Measurements from ENCODE around the gene HPRT1. TPM values are rescaled to one million over a fixed set of nuclear protein-coding genes. Genes with fewer than 3 reads are reported as not detected.
A peak's percentile ranks its signal among the peaks of the same experiment; 100 is the strongest.

Gene HPRT1
- total RNA-seq, 4 donors from 2014 or later, result 11.6 to 19.4 (median 17.6) TPM

DNA sequence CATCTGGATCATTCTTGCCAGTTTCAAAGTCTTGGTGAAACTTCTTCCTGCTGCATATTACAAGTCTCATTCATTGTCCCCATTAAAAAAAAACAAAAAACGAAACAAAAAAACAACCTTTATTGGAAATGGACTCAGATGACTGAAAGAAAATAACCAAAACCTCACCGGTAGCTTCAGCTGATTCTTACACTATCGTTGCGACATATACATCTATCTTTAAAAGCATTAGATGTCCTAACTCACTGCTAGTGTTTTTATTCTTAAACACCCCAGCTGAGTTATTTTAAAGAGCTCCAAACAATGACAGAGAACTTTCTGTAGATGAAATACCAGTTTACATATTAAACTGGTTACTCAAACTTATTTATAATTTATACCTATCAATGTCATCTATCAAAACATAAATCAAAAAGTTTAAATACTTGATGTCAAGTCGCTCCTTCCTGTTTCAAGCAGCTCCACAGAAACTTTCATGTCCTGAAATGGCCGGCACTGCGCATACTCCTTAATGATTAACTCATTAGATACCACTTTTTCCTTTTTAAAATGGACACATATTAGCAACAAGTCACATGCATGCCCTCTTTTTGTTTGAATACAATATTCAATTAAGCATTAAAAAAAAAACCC is 87.2 kb downstream of the HPRT1 start:
- Histone ChIP-seq H3K36me3 (no peaks in the 10 kb centered on the region), H3K27ac (no peak overlapping the region), H3K9me3 (no peaks in the 10 kb centered on the region), H3K4me3 (no peak overlapping the region), H3K4me1 (peaks cover 0 to 7% (median 0%) of the 10 kb centered on the region in 4 donors), H3K27me3 (peaks cover 0 to 8% of the 10 kb centered on the region in 2 donors)
- TF ChIP-seq CTCF (IDR thresholded peaks at IDR 0.05), result no peak
- TF ChIP-seq POLR2A (IDR thresholded peaks at IDR 0.05), result no peak
- no peak for DNase-seq

DNA sequence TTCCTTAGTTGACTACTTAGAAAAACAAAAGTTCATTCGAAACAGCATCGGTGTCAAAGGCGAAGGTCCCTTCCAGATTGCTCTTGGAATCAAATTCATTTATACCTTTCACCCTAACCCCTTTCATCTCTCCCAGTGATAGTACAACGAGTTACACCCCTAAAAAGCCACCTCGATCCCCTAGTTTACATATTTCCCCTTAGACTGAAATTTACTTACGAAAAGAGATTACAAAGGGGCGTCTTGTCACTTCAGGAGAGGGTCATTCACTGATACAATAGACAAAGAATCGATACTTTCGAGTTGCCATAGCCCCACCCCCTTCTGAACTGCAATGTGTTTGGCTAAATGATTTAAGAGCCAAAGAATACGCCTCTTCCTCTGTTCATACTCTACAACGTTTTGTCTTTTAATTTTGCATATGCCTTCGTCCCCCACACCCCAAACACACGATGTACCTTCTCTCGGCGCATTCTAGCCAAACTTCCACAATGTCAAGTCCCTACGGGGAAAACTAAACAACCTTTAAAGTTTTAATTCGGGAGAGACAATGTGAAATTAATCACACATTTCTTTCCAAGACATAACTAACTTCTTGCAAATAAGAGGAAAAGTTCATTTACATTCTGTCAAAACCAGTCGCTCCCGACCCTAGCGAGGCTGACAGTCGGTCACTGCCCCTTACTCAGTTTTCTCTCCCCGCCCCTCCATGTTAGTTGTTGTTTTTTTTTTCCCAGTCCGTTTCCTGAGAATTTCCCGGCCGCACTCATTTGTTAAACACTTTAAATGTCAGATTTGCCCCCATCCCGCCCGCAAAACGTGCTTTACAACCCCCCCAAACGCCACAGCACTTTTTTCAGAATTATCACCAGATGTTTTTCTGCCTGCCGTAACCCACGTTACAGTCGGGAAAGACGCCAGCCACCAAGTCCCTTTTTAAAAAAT is 88.6 kb downstream of the HPRT1 start:
- Histone ChIP-seq H3K27me3 (peaks cover 0 to 8% of the 10 kb centered on the region in 2 donors), H3K36me3 (no peaks in the 10 kb centered on the region), H3K4me3 (peak overlapping the region; percentile 14 to 57 (median 42)), H3K9me3 (no peaks in the 10 kb centered on the region), H3K4me1 (peaks cover 0 to 7% (median 0%) of the 10 kb centered on the region in 4 donors), H3K27ac (peak overlapping the region in 1 of 4 donors; percentile 66)
- no peak for TF ChIP-seq CTCF (IDR thresholded peaks at IDR 0.05)
- no peak for TF ChIP-seq POLR2A (IDR thresholded peaks at IDR 0.05)
- no peak for DNase-seq

Small RNA genes lying within 50 kb of the gene (small RNA-seq; reads per million reads assigned to genes)
- gene AC004383.1 (0 reads per million in 2 donors), gene MIR450A1 (0 reads per million in 2 donors), gene MIR450A2 (0 reads per million in 2 donors), gene MIR450B (0 reads per million in 2 donors), gene MIR503 (0 to 0.57 reads per million in 2 donors), gene MIR542 (0 to 1.7 reads per million in 2 donors)

Other genes with a start within 250 kb of the HPRT1 start
- not detected for gene CCDC160, start 223.0 kb upstream of the HPRT1 start, total RNA-seq
- 10 to 100 TPM in 3 of 4 donors, 1 to 10 TPM in 1; 6.7 to 19.8 (median 11.7) TPM for gene PHF6, start 86.9 kb upstream of the HPRT1 start, total RNA-seq
- not detected for gene PLAC1, start 198.3 kb downstream of the HPRT1 start, total RNA-seq

Data from Peyer's patch (tissue), 4 donors.